HG02970 (cell line): ENCODE results near the gene ADAD2.
A peak's percentile ranks its signal among the peaks of the same experiment; 100 is the strongest.

Source experiments
- ATAC-seq: cut with Tn5 transposase; IDR thresholded peaks from one replicate; pipeline ENCODE4 v1.9.1; 2021; ENCODE audit warnings: mild to moderate bottlenecking, moderate library complexity, moderate number of reproducible peaks; ENCODE audit not compliant: unreplicated experiment, low FRiP score

The ADAD2 gene

GRCh38 chr16:84190731-84191388 lies at the start of gene ADAD2:
Gene ADAD2, plus strand, starts transcription at chr16:84191157. Its CDS starts 74 bp downstream, at chr16:84191231.
- no peak for ATAC-seq

- no peak for ATAC-seq
Measured at GRCh38 chr16:84143081-84143480, 47.9 kb upstream of the ADAD2 start.

- ATAC-seq = no peak
Measured at GRCh38 chr16:84143784-84144199, 47.2 kb upstream of the ADAD2 start.

DNA sequence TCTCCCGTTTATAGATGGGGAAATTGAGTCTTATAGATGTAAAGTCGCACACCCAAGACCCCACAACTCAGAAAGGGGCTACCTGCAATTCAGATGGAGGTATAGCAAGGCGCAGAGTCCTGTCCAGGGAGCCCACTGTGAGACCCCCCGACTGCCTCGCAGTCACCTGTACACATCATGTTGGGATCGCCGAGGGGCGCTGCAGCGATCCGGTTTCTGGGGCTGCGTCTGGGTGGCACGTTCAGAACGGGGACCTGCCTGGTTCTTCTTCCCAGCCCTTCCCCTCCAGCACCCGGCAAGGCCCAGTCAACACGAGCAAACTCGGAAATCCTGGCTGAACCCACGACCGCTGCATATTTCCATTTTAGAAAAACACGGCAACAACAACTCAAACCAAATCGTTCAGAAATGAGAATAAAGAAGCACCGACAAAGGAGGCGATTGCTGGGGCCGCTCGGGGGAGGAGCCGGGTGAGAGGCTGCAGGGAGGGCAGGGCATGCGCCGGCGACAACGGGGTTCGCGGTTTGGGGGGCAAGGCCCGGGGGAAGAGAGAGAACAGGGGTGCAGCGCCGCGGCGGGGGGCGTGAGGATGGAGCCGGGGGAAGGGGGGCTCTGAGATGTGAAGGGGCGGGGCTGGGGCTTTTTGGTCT lies 46.6 kb upstream of the ADAD2 start:
- peak; percentile 16 for ATAC-seq

DNA sequence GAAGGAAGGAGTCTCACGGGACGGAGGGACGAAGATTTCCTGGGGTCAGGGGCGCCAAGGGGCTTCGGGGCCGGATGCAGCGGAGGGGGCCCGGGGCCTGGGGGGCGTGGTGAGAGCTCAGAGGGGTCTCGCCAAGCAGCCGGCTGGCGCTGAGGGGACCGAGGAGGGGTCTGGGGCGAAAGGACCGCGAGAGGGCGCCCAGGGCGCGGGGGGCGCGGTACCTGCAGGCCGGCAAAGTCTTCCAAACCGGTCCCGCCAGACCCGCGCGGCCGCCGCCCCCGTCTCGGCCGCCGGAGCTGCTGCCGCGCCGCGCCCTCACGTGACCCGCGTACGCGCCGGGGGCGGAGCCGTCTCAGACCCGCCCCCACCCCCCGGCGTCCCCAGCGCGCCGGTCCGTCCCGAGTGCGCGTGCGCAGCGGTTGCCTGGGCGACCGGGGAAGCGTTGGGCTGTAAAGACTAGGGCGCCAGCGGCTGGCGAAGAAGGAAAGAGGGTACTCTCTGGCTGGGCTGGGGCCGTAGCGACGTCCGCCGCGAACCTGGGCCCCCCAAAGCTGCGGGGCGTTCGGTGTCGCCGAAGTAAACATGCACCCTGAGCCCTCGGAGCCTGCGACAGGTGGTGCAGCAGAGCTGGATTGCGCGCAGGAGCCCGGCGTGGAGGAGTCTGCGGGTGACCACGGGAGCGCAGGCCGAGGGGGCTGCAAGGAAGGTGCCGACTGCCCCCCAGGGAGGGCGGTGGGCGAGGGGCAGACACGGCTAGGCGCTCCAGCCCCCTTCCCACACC lies 45.9 kb upstream of the ADAD2 start, which contains the start of the genes DNAAF1 and HSDL1:
Gene DNAAF1 (plus strand): TSS at position 450 of the 781 bp plus-strand sequence. CDS start 133 bp downstream, at position 583.
Gene HSDL1 (minus strand): TSS at position 319 of the 781 bp plus-strand sequence. CDS start 13,856 bp downstream, outside the sequence.
- ATAC-seq = peak; percentile 78

GRCh38 chr16:84150926-84151325 lies 40.0 kb upstream of the ADAD2 start:
- no peak for ATAC-seq

GRCh38 chr16:84153660-84154214 lies 37.2 kb upstream of the ADAD2 start:
- ATAC-seq = no peak

DNA sequence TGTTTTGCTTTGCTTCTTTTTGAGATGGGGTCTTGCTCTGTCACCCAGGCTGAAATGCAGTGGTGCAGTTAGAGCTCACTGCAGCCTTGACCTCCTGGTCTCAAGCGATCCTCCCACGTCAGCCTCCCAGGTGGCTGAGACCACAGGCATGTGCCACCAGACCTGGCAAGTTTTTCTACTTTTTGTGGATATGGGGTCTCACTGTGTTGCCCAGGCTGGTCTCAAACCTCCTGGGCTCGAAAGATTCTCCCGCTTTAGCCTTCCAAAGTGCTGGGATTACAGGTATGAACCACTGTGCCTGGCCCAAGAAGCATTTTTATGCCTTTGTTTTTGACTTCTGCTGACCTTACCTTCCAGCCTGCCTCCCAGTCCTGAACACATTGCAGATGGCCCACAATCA lies 35.7 kb upstream of the ADAD2 start:
- ATAC-seq = no peak

DNA sequence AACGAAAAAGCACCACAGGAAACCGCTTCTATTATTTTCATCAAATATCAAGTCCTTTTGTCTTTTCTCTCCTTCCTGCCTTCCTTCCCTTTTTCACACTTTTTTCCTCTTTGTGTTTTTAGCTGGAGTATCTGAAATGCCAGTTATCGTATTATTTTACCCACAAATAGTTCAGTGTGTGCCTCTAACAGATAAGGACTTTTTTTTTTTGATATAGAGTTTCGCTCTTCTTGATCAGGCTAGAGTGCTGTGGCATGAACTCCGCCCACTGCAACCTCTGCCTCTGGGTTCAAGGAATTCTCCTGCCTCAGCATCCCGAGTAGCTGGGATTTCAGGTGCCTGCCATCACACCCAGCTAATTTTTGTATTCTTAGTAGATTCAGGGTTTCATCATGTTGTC lies 35.2 kb upstream of the ADAD2 start:
- no peak for ATAC-seq

GRCh38 chr16:84156342-84156784 lies 34.6 kb upstream of the ADAD2 start:
- ATAC-seq = no peak

GRCh38 chr16:84159007-84159406 lies 31.9 kb upstream of the ADAD2 start:
- no peak for ATAC-seq

DNA sequence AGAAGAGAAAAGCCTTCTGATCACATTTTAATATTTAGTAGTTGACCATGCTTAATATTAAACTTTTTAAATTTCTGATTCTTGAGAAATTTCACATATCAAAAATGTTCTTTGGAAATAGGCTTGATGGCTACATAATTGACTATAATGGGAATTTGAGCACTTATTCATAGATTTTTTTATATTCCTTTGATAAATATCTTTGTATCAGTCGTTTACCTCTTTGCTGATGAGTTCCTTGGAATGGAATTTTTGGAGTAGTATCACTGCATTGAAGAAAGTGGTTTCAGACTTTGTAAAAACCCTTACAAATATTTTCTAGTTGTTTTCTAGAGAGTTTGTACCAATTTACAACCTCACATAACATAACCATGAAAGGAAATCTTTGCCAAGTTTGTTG lies 31.2 kb upstream of the ADAD2 start:
- no peak for ATAC-seq

DNA sequence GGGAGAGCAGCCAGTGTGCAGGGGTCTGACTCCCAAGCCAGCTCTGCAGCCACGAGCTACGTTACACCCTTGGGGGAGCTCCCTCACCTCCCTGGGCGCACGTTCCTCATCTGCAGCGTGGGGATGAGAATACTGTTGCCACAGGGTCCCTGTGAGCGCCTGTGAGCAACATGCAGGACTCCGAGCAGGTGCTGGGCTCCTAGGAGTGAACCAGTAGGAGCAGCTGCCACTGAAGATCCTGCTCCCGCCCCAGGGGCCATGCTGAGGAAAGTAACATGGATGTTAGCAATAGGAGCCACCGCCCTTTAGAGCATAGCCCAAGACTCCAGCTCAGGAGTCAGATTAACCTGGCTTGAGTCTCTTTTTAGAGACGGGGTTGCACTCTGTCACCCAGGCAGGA lies 29.9 kb upstream of the ADAD2 start:
- ATAC-seq = no peak

DNA sequence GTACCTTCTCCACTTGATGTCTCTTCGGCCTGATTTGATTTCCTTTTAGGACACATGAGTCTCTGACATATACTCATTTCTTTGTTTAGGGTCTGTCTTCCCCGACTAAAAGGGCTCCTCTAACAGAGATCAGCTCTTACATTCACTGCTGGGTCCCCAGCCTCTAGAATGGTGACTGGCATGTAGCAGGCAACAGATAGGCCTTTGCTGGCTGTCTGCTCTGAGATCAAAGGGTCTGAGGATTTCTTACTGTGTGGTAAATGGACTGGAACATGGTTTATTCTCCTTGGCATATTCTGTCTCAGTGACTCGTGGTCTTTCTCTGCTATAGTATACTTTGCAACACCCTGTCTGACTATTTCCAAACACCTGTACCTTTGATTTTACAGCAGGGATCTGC lies 29.2 kb upstream of the ADAD2 start:
- ATAC-seq = no peak

GRCh38 chr16:84165746-84166145 lies 25.2 kb upstream of the ADAD2 start:
- no peak for ATAC-seq

DNA sequence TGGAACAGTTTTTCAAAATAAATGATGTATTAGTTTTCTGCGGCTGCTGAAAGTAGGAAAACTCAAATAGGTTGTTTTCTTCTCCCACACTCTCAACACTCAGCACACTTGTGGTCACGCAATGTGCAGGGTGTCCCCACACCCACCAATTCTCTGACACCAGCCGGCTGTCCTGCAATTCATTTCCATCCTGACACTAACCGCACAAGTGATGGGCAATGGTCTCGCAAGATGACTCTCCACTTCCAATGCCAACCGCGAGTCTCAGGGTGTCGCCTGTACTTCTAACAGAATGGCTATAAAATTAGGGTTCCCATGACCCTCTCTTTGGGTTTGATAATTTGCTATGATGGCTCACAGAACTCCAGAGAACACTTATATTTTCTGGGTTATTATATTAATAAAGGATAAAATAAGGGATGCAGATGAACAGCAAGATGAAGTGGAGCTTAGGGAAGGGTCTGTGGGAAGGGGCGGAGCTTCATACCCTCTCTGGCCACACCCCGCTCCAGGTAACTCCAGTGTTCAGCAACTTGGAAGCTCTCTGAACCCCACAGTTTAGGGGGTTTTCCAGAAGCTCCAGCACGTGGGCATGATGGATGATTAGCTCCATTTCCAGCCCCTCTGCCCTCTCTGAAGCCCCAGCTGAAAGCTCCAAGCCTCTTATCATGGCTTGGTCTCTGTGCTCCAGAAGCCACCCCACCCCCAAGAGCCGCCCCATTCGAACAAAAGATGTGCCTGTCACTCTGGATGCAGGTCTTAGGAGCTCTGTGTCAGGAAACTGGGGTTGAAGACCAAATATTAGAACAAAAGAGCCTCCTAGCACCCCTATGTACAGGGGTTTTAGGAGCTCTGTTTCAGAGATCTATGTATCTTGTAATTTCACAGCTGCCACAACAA lies 23.9 kb upstream of the ADAD2 start:
- ATAC-seq = no peak

DNA sequence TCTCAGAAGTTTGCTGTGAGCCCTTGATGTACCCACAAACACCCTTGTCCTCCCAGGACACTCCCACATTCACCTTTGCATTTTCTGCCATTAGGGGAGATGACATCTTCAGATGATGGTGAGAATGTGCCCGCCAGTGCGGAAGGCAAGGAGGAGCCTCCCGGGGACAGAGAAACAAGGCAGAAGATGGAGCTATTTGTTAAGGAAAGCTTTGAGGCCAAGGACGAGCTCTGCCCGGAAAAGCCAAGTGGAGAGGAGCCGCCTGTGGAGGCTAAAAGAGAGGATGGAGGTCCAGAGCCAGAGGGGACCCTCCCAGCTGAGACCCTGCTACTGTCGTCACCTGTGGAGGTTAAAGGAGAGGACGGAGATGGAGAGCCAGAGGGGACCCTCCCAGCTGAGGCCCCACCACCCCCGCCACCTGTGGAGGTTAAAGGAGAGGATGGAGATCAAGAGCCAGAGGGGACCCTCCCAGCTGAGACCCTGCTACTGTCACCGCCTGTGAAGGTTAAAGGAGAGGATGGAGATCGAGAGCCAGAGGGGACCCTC lies 21.1 kb upstream of the ADAD2 start:
- no peak for ATAC-seq

DNA sequence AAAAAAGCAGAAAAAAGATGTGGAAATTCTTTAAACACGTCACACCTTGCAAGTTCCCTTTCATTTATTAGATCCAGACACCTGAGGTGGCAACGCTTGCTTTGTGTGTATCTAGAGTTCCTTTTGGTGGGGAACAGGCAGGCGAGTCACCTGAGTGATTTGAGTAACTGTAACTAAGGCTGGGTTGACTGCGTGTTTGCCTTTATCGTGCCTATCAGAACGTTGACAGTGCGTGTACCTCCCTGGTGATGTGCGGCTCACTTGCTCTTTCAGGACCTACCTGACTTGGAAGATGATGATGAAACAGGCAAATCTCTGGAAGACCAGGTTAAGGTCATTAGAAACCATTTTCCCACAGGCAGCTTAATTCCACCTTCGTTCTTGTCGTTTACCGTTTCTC lies 16.6 kb upstream of the ADAD2 start:
- ATAC-seq = no peak

- no peak for ATAC-seq
Measured at GRCh38 chr16:84175350-84176081, 15.4 kb upstream of the ADAD2 start.
